Measurements from ENCODE around the gene ZC2HC1B.

DNA sequence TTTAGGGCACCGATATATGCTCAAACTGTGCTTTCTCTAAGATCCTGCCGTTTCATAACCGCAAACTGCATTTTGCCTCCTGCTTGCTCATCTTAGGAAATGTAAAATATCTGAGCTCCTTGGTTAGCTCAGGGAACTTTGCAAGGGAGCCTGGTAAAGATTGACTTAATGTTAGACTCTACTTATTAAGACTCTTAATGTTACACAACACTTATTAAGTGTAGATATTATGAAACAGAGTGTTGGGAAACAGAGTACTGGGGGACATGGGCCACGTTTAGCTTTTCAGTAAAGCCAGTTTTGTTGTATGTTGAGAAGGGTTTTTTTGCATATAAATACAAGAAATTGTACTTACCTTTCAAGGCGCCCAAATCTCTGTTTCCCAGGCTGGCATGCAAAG is 19.2 kb upstream of the ZC2HC1B start:
- TF ChIP-seq GABPB1 (CRISPR knock-in tag; IDR thresholded peaks at IDR 0.05) (no peak), HNRNPLL (IDR thresholded peaks at IDR 0.05; ENCODE audit: low read depth, low read length, poor library complexity, severe bottlenecking) (no peak), ZC3H4 (CRISPR knock-in tag; IDR thresholded peaks at IDR 0.05; ENCODE audit: borderline replicate concordance) (no peak), DPF2 (IDR thresholded peaks at IDR 0.05) (no peak), POLR2A (conservative IDR thresholded peaks at IDR 0.05) (no peak), ZNF124 (CRISPR knock-in tag; IDR thresholded peaks at IDR 0.05) (no peak), TEAD4 (IDR thresholded peaks at IDR 0.05; ENCODE audit: low read length) (no peak), TEAD4 (CRISPR knock-in tag; IDR thresholded peaks at IDR 0.05; ENCODE audit: borderline replicate concordance) (no peak), SREBF2 (CRISPR knock-in tag; IDR thresholded peaks at IDR 0.05) (no peak), ZNF311 (CRISPR knock-in tag; IDR thresholded peaks at IDR 0.05) (no peak)
- TF ChIP-seq, protein P1, sequence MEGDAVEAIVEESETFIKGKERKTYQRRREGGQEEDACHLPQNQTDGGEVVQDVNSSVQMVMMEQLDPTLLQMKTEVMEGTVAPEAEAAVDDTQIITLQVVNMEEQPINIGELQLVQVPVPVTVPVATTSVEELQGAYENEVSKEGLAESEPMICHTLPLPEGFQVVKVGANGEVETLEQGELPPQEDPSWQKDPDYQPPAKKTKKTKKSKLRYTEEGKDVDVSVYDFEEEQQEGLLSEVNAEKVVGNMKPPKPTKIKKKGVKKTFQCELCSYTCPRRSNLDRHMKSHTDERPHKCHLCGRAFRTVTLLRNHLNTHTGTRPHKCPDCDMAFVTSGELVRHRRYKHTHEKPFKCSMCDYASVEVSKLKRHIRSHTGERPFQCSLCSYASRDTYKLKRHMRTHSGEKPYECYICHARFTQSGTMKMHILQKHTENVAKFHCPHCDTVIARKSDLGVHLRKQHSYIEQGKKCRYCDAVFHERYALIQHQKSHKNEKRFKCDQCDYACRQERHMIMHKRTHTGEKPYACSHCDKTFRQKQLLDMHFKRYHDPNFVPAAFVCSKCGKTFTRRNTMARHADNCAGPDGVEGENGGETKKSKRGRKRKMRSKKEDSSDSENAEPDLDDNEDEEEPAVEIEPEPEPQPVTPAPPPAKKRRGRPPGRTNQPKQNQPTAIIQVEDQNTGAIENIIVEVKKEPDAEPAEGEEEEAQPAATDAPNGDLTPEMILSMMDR (IDR thresholded peaks at IDR 0.05 in 2 of 3, conservative IDR thresholded peaks at IDR 0.05 in 1 of 3; ENCODE audit: insufficient read depth in 2 of 3, low read depth in 1 of 3, low read length in 3 of 3) = no peak
- TF ChIP-seq, protein P2, sequence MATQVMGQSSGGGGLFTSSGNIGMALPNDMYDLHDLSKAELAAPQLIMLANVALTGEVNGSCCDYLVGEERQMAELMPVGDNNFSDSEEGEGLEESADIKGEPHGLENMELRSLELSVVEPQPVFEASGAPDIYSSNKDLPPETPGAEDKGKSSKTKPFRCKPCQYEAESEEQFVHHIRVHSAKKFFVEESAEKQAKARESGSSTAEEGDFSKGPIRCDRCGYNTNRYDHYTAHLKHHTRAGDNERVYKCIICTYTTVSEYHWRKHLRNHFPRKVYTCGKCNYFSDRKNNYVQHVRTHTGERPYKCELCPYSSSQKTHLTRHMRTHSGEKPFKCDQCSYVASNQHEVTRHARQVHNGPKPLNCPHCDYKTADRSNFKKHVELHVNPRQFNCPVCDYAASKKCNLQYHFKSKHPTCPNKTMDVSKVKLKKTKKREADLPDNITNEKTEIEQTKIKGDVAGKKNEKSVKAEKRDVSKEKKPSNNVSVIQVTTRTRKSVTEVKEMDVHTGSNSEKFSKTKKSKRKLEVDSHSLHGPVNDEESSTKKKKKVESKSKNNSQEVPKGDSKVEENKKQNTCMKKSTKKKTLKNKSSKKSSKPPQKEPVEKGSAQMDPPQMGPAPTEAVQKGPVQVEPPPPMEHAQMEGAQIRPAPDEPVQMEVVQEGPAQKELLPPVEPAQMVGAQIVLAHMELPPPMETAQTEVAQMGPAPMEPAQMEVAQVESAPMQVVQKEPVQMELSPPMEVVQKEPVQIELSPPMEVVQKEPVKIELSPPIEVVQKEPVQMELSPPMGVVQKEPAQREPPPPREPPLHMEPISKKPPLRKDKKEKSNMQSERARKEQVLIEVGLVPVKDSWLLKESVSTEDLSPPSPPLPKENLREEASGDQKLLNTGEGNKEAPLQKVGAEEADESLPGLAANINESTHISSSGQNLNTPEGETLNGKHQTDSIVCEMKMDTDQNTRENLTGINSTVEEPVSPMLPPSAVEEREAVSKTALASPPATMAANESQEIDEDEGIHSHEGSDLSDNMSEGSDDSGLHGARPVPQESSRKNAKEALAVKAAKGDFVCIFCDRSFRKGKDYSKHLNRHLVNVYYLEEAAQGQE (IDR thresholded peaks at IDR 0.05; ENCODE audit: borderline replicate concordance) = no peak
- TF ChIP-seq, protein P2 (CRISPR knock-in tag; IDR thresholded peaks at IDR 0.05; ENCODE audit: low read depth) = no peak

Data from K562 (cell line).